H9 (cell line): ENCODE data around the gene ST13. TPM values are rescaled to one million over a fixed set of nuclear protein-coding genes. Genes with fewer than 3 reads are reported as not detected.

Experiments
- DNase-seq: peaks from one replicate; pipeline ENCODE4 v3.0.0-alpha.2; 2017
- H2AFZ ChIP-seq: one replicate; pipeline ENCODE4 v1.6.1; 2013; ENCODE audit warnings: mild to moderate bottlenecking, low read length, control low read depth, moderate library complexity
- H2AK5ac ChIP-seq: 2 replicates; pipeline ENCODE4 v1.6.1; 2013; ENCODE audit warnings: low read length, control low read depth, mixed read lengths; ENCODE audit not compliant: insufficient read length
- H2BK120ac ChIP-seq: one replicate; pipeline ENCODE4 v1.6.1; 2013; ENCODE audit warnings: low read depth, mild to moderate bottlenecking, low read length, control low read depth, inconsistent platforms; ENCODE audit not compliant: poor library complexity, severe bottlenecking
- H2BK12ac ChIP-seq: 2 replicates; pipeline ENCODE4 v1.6.1; 2013; ENCODE audit warnings: low read length, control low read depth, mixed read lengths, low read depth; ENCODE audit not compliant: insufficient read length
- H2BK15ac ChIP-seq: 2 replicates; pipeline ENCODE4 v1.6.1; 2013; ENCODE audit warnings: low read depth, low read length, control low read depth
- H2BK20ac ChIP-seq: one replicate; pipeline ENCODE4 v1.6.1; 2013; ENCODE audit warnings: low read depth, mild to moderate bottlenecking, low read length, control low read depth, inconsistent platforms; ENCODE audit not compliant: poor library complexity, severe bottlenecking
- H2BK5ac ChIP-seq: 2 replicates; pipeline ENCODE4 v1.6.1; 2013; ENCODE audit warnings: low read length, control low read depth, mixed read lengths; ENCODE audit not compliant: insufficient read length
- H3K14ac ChIP-seq: 2 replicates; pipeline ENCODE4 v1.6.1; 2013; ENCODE audit warnings: low read length, control low read depth; ENCODE audit not compliant: insufficient read depth
- H3K18ac ChIP-seq: 2 replicates; pipeline ENCODE4 v1.6.1; 2013; ENCODE audit warnings: low read depth, mild to moderate bottlenecking, mixed read lengths, low read length, control low read depth; ENCODE audit not compliant: insufficient read length
- H3K23ac ChIP-seq: 2 replicates; pipeline ENCODE4 v1.6.1; 2013; ENCODE audit warnings: low read length, control low read depth, mixed read lengths, low read depth; ENCODE audit not compliant: insufficient read length
- H3K23me2 ChIP-seq: 2 replicates; pipeline ENCODE4 v1.6.1; 2013; ENCODE audit warnings: low read depth, mild to moderate bottlenecking, mixed read lengths, low read length, control low read depth; ENCODE audit not compliant: insufficient read length, poor library complexity, severe bottlenecking
- H3K27ac ChIP-seq: 2 replicates; pipeline ENCODE4 v1.5.1; 2013; ENCODE audit warnings: low read length, control low read depth, mixed read lengths, low read depth; ENCODE audit not compliant: insufficient read length
- H3K27me3 ChIP-seq: 2 replicates; pipeline ENCODE4 v1.6.1; 2013; ENCODE audit warnings: low read length, control low read depth, inconsistent platforms; ENCODE audit not compliant: insufficient read depth
- H3K4ac ChIP-seq: 2 replicates; pipeline ENCODE4 v1.6.1; 2013; ENCODE audit warnings: low read depth, mild to moderate bottlenecking, control low read depth, inconsistent platforms, low read length, moderate library complexity
- H3K4me1 ChIP-seq: 2 replicates; pipeline ENCODE4 v1.6.1; 2013; ENCODE audit warnings: low read length, control low read depth, inconsistent platforms; ENCODE audit not compliant: insufficient read depth
- H3K4me2 ChIP-seq: 2 replicates; pipeline ENCODE4 v1.6.1; 2013; ENCODE audit warnings: low read length, control low read depth, mixed read lengths; ENCODE audit not compliant: insufficient read length, insufficient read depth
- H3K56ac ChIP-seq: 2 replicates; pipeline ENCODE4 v1.6.1; 2013; ENCODE audit warnings: low read depth, mild to moderate bottlenecking, mixed read lengths, low read length, control low read depth; ENCODE audit not compliant: insufficient read length
- H3K79me1 ChIP-seq: 2 replicates; pipeline ENCODE4 v1.6.1; 2013; ENCODE audit warnings: low read depth, mild to moderate bottlenecking, moderate library complexity, low read length, control low read depth, inconsistent platforms; ENCODE audit not compliant: insufficient read depth, poor library complexity, severe bottlenecking
- H3K79me2 ChIP-seq: 2 replicates; pipeline ENCODE4 v1.6.1; 2013; ENCODE audit warnings: low read length, control low read depth, inconsistent platforms; ENCODE audit not compliant: insufficient read depth
- H3K9ac ChIP-seq: 2 replicates; pipeline ENCODE4 v1.6.1; 2013; ENCODE audit warnings: low read length, control low read depth, mixed read lengths; ENCODE audit not compliant: insufficient read length; ENCODE audit errors: extremely low read depth
- H3K9me3 ChIP-seq: one replicate; pipeline ENCODE4 v1.6.1; 2013; ENCODE audit warnings: low read depth, low read length, inconsistent platforms; ENCODE audit not compliant: control insufficient read depth
- H3T11ph ChIP-seq: one replicate; pipeline ENCODE4 v1.6.1; 2013; ENCODE audit warnings: mild to moderate bottlenecking, low read length, control low read depth, inconsistent platforms
- H4K20me1 ChIP-seq: one replicate; pipeline ENCODE4 v1.6.1; 2013; ENCODE audit not compliant: control insufficient read depth, insufficient read length, insufficient read depth
- H4K5ac ChIP-seq: 2 replicates; pipeline ENCODE4 v1.6.1; 2013; ENCODE audit warnings: low read depth, mild to moderate bottlenecking, mixed read lengths, low read length, control low read depth; ENCODE audit not compliant: insufficient read length
- H4K8ac ChIP-seq: replicated peaks from 2 replicates; pipeline ENCODE4 v1.6.1; 2013; ENCODE audit warnings: low read length, control low read depth, mixed read lengths, low read depth; ENCODE audit not compliant: insufficient read length
- H4K91ac ChIP-seq: 2 replicates; pipeline ENCODE4 v1.6.1; 2013; ENCODE audit warnings: low read depth, mild to moderate bottlenecking, moderate library complexity, mixed read lengths, low read length, control low read depth; ENCODE audit not compliant: insufficient read length
- H3K27ac Mint-ChIP-seq, 3 experiments: 2 replicates in 2 of 3; 3 replicates in 1 of 3; pipeline ENCODE4 v1.8.0; 2020 to 2021; ENCODE audit warnings: mixed read lengths in 3 of 3, mild to moderate bottlenecking in 1 of 3, moderate library complexity in 1 of 3
- H3K27me3 Mint-ChIP-seq: 2 replicates; pipeline ENCODE4 v1.8.0; 2021; ENCODE audit warnings: low read depth, mild to moderate bottlenecking, moderate library complexity, mixed read lengths
- H3K36me3 Mint-ChIP-seq, 3 experiments: 2 replicates in 2 of 3; 3 replicates in 1 of 3; pipeline ENCODE4 v1.8.0; 2020 to 2021; ENCODE audit warnings: low read depth in 3 of 3, mixed read lengths in 3 of 3; ENCODE audit not compliant: insufficient read depth in 1 of 3
- H3K4me1 Mint-ChIP-seq, 2 experiments: 2 replicates each; pipeline ENCODE4 v1.8.0; 2020; ENCODE audit warnings: mixed read lengths in 2 of 2
- H3K4me3 Mint-ChIP-seq, 2 experiments: 2 replicates in 1 of 2; 3 replicates in 1 of 2; pipeline ENCODE4 v1.8.0; 2020 to 2021; ENCODE audit warnings: mild to moderate bottlenecking in 2 of 2, mixed read lengths in 2 of 2, moderate library complexity in 1 of 2
- H3K9me3 Mint-ChIP-seq, 2 experiments: 2 replicates in 1 of 2; 3 replicates in 1 of 2; pipeline ENCODE4 v1.8.0; 2020; ENCODE audit warnings: mild to moderate bottlenecking in 2 of 2, mixed read lengths in 2 of 2, moderate library complexity in 1 of 2
- CTCF ChIP-seq: fragments of 200-600 bp; sonication (generic); conservative IDR thresholded peaks from 3 replicates; pipeline ENCODE4 v1.8.0; 2021; ENCODE audit warnings: antibody characterized with exemption, mild to moderate bottlenecking
- WGBS: extraction: QIAGEN DNeasy Blood & Tissue Kit; methylation state at CpG from one replicate; pipeline ENCODE4 v1.1.7; 2013; ENCODE audit warnings: missing lambda C conversion rate, low lambda C conversion rate, mixed read lengths; ENCODE audit not compliant: insufficient read length; ENCODE audit errors: extremely low coverage; 5-methylcytosine and 5-hydroxymethylcytosine counted together
- total RNA-seq: library from RNA; stranded (reverse); gene quantifications from 2 replicates; pipeline ENCODE4 v1.2.1, GENCODE V29; 2021

The ST13 gene
- total RNA-seq, 1 experiment from 2014 or later = 353 TPM

DNA sequence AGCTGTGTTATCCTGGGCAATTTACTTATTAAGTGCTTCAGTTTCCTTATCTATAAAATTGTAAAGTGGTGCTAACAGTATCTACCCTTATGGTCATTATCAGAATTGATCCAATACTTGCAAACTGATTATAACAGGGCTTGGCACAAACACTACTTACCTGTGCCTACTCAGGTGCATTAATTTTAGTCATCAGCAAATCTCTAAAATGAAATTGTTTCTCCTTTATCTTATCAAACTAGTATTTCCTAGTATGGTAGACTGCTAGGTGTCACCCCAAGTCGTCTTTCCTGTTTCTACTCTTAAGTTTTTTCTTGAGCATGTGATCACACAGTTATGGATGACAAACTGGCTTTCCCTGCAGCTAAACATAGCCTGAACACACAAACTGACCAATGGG, 33.0 kb downstream of the ST13 start:
- Histone ChIP-seq H3K4ac (no peak overlapping the region), H2BK120ac (no peak overlapping the region), H2BK12ac (no peak overlapping the region), H3K56ac (no peak overlapping the region), H3K27me3 (no peaks in the 10 kb centered on the region), H4K5ac (no peak overlapping the region), H2AFZ (no peak overlapping the region), H3K4me2 (no peak overlapping the region), H3K9ac (no peak overlapping the region), H3K27ac (no peak overlapping the region), H2BK5ac (no peak overlapping the region), H3K79me1 (peaks cover under 1% of the 10 kb centered on the region), H3K23me2 (peaks cover 10% of the 10 kb centered on the region), H2BK15ac (no peak overlapping the region), H3K18ac (no peak overlapping the region), H4K91ac (no peak overlapping the region), H2BK20ac (no peak overlapping the region), H3K14ac (no peak overlapping the region), H3K79me2 (no peaks in the 10 kb centered on the region; the same call in 1 of the 2 replicates), H3K23ac (no peak overlapping the region), H3T11ph (no peak overlapping the region), H4K8ac (no peak overlapping the region), H4K20me1 (no peaks in the 10 kb centered on the region), H2AK5ac (no peak overlapping the region), H3K4me1 (peaks cover 3% of the 10 kb centered on the region; the same call in 1 of the 2 replicates), H3K9me3 (no peaks in the 10 kb centered on the region)
- Mint-ChIP-seq H3K4me3 (no peak overlapping the region), H3K4me1 (peaks cover 22 to 33% of the 10 kb centered on the region in 2 experiments), H3K27me3 (no peaks in the 10 kb centered on the region; the same call in 1 of the 2 replicates), H3K36me3 (peaks cover 16 to 29% (median 24%) of the 10 kb centered on the region in 3 experiments; a peak in 6 of 7 replicates), H3K9me3 (no peaks in the 10 kb centered on the region), H3K27ac (no peak overlapping the region; a peak in 1 of 7 replicates)
- no peak for TF ChIP-seq CTCF
- no CpG with 5 or more reads among the region's 1 CpG for WGBS
- no peak for DNase-seq
